Superior temporal gyrus (tissue), 1 donor: ENCODE data around the gene VPS18.

Experiments used
- DNase-seq: peaks from one replicate; pipeline ENCODE4 v3.0.0-alpha.2; 2016; ENCODE audit errors: extremely low spot score

The VPS18 gene

GRCh38 chr15:40936709-40937666 lies 42.7 kb downstream of the VPS18 start:
- DNase-seq, result no peak

DNA sequence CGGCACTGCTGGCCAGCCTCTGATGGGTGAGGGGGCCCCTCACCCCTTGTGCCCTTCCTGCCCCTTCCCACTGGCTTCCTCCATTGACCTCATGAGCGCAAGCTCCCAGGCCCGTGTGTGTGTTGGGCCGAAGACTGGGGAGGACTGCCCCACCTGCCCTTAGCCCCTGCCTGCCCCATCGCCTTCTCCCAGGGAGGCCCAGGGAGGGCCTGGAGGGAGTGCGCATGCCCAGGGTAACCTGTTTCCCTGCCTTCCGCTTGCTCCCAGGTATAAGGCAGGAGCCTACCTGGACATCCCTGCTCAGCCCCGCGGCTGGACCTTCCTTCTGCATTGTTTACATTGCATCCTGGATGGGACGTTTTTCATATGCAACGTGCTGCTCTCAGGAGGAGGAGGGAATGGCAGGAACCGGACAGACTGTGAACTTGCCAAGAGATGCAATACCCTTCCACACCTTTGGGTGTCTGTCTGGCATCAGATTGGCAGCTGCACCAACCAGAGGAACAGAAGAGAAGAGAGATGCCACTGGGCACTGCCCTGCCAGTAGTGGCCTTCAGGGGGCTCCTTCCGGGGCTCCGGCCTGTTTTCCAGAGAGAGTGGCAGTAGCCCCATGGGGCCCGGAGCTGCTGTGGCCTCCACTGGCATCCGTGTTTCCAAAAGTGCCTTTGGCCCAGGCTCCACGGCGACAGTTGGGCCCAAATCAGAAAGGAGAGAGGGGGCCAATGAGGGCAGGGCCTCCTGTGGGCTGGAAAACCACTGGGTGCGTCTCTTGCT lies 43.7 kb downstream of the VPS18 start:
- no peak for DNase-seq

GRCh38 chr15:40938536-40938870 lies 44.3 kb downstream of the VPS18 start:
- no peak for DNase-seq

DNA sequence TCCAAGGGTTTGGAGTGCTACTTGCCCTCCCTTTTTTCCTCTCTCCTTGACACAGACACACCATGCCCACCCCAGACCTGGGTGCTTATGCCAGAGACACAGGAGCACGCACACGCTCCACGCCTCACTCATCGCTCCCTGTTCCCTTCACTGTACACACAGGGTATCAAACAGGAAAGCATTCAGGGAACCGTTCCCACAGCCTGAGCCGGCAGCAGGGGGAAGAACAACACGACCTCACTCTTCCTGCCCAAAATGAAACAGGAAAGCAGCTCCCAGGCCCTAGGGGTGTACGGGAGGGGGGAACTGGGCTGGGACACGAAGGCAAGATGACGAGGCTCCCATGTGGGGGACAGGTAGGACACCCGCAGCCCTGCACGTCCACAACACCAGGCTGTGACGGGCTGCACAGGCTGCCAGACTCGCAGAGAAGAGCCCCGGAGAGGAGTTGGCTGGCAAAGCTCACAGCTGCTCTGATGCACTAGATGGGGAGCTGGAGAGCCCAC lies 46.1 kb downstream of the VPS18 start:
- peak; percentile 21 for DNase-seq

DNA sequence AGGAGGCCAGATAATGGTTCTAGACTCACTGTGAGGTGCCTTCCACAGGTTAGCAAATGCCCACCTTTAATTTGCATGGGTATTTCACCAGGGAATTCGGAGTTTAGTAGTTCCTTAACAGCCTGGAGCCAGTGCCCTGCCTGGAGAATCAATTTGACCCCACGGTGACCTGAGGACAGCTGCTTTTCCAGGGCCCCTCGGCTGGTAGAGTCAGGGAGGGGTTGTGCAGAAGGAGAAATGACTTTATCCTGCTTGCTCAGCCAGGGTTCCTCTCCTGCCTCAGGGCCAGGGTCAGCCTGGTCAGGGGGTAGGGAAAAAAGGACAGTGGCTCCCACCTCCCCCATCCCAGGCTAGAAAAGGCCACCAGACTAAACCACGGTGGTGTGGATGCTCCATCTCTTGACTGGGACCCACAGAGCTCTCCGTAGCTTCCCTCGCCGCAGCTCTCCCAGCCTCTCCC lies 46.8 kb downstream of the VPS18 start:
- DNase-seq, result no peak

DNA sequence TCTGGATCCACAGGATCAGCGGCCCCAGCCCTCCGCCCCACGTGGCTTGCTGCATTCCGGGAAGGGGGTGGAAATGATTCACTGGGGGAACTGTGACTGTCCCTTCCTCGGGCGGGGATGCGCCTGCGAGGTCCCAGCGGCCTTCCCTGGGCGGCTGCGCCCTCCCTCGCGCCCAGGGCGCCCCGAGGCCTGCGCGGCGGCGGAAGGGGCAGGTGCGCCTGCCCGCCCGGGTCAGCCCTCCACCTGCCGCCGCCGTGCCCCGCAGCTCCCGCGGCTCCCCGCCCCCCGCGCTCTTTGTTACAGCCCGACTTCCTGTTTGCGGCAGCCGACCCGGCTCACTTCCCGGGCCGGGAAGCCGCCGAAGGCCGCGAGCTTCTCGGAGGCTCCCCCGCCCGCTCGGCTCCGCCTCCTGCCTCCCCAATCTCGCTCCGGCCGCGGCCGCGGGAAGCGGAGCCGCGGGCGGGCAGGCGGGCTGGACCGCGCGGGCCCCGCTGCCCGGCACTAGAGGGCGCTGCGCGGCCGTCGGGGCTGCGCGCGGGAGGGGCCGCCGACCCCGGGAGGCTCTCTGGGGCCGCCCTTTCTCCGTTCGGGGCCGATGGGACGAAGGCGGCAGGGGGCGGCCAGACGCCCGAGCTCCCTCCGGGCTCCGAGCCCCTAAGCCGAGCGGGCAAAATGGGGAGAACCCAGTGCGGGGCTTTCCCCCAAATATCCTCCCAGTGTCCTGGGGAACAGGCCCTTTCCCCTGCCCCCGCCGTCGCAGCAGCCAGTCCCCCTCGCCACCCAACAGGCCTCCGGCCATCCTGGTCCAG lies 47.5 kb downstream of the VPS18 start:
- peak; percentile 50 for DNase-seq

DNA sequence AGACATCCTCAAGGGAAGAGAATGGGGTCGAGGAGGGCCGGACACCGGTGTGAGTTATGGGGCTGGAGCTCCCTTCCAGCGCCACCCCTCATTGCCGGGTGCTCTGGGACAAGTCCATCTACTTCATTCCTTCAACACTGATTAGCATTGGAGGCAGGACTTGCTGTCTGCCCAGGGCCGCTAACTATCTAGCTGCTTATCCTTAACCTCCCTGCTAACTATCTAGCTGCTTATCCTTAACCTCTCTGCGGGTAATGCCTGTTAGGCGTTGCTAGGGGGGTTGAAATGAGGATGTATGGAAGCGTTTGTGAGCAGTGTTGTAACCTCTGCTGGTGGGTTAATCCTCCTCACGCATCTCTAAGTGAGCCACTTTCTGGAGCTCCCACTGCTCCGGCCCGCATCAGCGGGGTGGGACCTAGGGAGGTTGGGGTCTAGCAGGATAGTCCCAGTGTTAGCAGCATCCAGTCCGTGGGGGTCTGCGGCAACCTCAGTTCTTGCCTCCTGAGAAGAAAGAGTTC lies 48.1 kb downstream of the VPS18 start:
- DNase-seq, result no peak

GRCh38 chr15:40942878-40943277 lies 48.6 kb downstream of the VPS18 start:
- no peak for DNase-seq

GRCh38 chr15:40943764-40944365 lies 49.6 kb downstream of the VPS18 start:
- no peak for DNase-seq

DNA sequence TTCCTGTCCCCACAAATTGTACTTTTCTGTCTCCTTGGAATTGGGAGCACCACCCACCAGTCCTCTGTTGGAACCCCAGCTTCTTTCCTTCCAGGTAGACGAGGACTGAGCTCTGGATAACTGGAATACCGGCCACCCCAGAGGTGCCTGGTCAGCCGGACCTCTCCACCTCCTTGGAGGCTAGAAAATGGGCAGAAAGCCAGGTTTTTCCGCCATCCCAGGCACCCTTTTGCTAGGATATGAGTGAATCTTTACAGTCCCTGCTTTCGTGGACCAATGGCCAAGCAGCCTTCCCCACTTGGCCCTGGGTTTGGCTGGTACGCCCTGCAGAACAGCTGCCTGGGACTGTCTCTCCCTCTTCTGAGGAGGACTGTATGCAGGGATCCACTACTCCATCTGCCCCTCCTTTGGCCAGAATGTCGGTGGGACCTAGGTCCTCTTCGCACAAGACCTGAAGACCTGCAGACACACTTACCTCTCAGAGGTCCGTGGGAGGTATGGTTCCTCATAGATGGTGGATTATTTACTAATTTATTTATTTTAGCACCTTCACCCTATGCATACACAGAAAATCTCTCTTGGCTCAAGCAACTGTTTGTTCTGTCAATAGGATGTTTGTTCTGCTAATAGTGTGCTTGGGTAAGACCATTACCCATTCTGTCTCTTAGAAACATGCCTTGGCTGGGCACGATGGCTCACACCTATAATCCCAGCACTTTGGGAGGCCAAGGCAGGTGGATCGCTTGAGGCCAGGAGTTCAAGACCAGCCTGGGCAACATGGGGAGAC lies 50.5 kb downstream of the VPS18 start:
- DNase-seq, result no peak

GRCh38 chr15:40948706-40949473 lies 54.6 kb downstream of the VPS18 start:
- no peak for DNase-seq

GRCh38 chr15:40949756-40950207 lies 55.5 kb downstream of the VPS18 start:
- DNase-seq, result no peak

DNA sequence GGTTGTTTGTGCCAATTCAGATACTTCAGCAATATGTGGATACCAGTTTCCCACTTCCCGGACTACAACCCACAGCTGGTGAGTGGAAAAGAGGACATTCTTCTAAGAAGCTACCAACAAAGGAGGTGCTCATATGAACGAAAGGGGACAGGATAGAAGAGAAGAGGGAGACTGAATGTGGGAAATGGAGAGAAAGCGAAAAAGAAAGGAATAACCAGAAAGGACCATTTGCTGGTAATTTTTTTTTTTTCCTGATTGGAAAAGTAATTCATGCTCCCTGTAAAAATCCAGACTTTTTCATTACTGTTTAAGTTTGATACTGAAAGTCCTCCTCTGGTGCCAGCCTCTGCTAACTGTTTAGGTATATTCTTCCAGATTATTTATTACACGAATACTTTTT lies 57.5 kb downstream of the VPS18 start:
- DNase-seq, result no peak

DNA sequence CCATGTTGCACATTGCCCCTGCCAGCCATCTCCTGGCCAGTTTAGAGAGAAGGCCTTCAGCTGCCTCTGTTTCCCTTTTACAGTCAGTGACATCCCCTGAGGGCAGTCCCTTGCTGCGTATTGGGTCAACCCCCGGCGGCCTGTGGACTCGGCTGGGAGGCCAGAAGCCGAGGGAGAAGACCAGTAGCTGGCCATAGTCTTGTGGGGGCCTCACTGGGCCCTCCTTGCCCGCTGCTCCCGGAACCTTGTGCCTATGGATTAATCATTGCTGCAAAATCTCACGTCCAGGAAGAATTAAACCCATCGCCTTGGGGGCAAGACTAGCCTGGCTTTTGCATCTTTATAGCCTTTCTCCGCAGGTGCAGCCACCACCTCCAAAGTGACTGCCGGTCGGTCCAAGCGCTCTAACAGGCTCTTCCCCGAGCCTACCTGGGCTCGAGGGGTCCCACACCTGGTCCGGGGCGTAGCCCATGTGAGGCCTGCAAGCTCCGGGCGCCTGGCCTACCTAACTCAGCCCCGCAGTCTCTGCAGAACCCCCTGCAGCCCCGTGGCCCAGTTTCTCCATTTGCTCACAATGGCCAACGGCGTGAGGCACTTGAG lies 58.2 kb downstream of the VPS18 start:
- no peak for DNase-seq

- DNase-seq, result peak; percentile 90
Observed at GRCh38 chr15:40952901-40953712, 58.9 kb downstream of the VPS18 start, which contains the start of gene CHAC1. TSS of gene CHAC1 (plus strand) at chr15:40953471. CDS start at chr15:40953584, 113 bp downstream.
